ENCODE results near the gene NFASC.
A peak's percentile ranks its signal among the peaks of the same experiment; 100 is the strongest.

Gene NFASC

DNA sequence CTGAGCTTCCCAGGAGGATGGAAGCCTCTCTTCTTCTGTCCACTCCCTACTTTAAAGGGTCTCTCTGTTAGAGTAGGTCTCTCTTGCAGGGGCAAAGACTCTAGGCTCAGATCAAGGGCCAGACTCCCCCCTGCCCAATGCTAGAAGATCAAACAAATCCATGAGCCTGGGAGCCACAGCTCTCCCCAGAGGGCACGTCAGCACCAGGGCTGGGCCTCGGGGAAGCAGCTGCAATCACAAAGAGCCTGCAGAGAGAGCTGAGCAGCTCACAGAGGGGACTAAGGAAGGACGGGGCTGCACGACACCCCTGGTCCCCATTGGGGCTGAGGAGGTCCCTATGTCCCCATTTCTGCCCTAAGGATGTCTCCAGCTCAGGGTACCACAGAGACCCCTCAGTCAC is 176.2 kb downstream of the NFASC start:
- DNase-seq = no peak

DNA sequence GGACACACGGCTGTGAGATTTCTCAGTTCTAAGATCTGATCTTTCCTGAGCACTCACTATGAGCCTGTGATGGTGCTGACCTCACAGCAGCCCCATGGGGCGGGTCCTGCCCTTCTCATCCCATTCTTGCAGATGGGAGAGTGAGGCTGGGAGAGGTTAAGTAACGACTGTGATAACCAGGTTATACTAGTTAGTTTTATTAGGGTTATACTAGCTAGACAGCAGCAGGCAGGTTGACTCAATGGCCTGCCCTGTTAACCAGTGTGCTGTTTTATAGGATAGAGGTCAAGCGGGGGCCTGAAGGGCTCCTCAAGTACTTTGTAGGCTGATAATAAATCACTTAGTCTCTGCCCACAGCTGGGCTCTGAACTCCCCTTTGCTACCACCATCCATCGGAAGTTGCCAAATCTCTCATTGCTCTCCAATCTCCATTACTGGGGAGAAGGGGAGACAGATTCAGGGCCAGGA is 177.1 kb downstream of the NFASC start:
- no peak for DNase-seq

DNA sequence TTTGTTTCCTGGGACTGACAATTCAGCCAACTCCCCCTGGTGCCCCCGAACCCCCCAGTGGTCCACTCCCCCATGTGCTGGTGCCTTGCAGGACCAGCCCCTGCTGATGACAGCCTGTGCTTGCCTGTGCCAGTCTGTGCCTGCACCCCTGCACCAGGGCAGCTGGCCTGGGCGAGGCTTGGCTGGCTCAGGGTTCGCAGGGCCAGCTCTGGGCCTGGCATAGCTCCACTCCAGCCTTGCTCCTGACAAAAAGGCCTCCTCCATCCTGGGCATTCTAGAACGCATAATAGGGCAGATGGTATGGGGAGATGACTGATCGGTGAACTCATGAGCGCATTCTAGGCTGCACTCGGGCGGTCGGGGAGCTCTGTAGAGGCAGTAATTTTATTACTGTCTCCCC is 177.7 kb downstream of the NFASC start:
- no peak for DNase-seq

- DNase-seq = no peak
These were observed 178.8 kb downstream of the NFASC start for GRCh38 chr1:205049479-205049878.

DNA sequence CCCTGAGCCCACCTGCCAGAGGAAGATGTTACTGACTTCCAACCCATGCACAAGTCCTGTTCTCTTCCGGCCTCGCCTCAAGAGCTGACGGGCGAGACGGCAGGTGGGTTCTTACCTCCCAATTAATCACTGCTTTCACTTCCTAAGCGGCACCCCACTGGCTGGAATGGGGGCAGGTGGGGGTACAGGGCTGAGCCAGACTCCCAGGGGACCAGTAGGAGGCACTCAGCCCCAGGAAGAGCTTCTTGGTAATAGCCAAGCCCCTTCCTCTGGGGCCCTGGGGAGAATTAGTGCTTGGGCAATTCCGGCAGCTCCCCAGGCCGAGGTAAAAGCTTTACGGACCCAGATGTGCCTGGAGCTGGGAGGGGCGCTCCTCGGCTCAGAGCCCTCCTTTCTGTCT is 182.0 kb downstream of the NFASC start:
- no peak for DNase-seq

- no peak for DNase-seq
These were observed 182.6 kb downstream of the NFASC start for GRCh38 chr1:205053296-205053695.

- DNase-seq = no peak
These were observed 183.4 kb downstream of the NFASC start for GRCh38 chr1:205054013-205054412.

DNA sequence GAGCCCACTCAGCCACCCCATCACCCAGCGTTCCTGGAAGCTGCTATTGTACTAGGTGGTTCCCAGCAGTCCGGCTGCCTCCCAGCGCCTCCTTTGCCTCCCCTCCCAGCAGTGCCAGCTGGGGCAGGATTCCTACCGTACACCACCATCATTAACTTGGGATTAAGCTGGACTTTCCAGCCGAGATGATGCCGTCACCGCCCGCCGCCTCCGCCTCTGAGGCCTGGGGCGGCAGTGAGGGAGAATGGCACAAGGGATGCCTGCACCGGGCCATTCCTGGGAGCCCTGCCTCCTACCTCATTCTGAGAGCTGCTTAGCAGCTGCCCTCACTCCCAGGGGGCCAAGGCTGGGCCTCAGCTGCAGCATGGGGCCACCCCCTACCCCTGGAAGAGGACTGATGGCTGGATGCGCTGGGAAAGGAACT is 185.5 kb downstream of the NFASC start:
- no peak for DNase-seq

GRCh38 chr1:205056956-205057568 is 186.4 kb downstream of the NFASC start:
- DNase-seq = no peak

GRCh38 chr1:205057808-205058575 is 187.3 kb downstream of the NFASC start:
- no peak for DNase-seq

GRCh38 chr1:205058853-205059252 is 188.2 kb downstream of the NFASC start:
- no peak for DNase-seq

DNA sequence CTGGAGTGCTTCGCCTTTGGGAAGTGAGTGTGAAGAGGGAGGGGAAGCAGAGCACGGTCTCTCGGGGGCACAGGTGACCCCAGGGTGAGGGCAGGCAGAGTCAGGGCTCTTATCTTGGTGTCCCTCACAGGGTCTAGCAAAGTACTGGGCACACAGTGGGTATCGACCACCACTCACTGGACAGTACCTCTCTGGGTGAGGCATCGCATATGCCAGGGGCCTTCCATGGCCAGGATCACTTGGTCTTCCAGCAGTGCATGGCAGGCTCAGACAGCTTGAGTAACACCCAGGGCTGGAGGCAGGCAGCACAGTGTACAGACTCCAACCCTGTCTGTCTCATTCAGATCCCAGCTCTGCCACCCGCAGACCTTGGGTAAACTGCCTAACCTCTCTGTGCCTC is 189.0 kb downstream of the NFASC start:
- DNase-seq = no peak

GRCh38 chr1:205060746-205061145 is 190.1 kb downstream of the NFASC start:
- DNase-seq = no peak

DNA sequence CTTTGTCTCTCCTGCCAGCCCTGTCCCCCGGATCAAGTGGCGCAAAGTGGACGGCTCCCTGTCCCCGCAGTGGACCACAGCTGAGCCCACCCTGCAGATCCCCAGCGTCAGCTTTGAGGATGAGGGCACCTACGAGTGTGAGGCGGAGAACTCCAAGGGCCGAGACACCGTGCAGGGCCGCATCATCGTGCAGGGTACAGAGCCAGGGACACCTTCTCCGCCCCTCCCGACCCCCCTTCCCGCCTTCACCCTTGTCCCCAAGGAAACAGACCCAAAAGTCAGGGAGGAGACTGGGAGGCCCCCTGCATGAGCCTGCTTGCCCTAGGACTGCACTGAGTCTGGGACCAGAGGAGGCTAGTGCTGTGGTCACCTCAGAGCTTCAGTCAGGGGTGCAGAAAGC is 190.6 kb downstream of the NFASC start:
- no peak for DNase-seq

DNA sequence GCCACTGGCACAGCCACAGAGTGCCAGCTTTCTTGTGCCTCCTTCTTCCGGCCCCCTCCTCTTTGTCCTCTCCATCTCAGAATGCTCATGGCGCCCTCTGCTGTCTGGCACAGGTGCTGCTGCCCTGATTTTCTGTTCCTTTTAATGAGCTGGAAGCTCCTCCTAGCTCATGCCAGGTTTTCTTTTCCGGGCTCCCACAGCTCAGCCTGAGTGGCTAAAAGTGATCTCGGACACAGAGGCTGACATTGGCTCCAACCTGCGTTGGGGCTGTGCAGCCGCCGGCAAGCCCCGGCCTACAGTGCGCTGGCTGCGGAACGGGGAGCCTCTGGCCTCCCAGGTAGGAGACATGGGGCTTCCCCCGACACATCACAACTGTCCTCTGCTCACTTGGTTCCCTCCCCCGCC is 191.0 kb downstream of the NFASC start:
- peak; percentile 66 to 75 for DNase-seq

DNA sequence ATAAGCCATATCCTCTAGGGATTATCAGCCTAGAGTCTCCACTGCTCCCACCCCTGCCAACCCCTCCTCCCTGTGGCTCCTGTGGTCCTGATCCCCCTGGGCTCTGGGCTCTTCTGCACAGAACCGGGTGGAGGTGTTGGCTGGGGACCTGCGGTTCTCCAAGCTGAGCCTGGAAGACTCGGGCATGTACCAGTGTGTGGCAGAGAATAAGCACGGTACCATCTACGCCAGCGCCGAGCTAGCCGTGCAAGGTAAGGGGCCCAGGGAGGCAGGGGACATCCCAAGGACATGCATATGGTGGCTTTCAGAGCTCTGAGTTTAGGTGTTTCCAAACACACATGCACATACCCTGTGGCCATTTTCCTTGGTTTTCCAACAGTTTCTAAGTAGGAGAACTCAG is 191.7 kb downstream of the NFASC start:
- no peak for DNase-seq

- DNase-seq = no peak
These were observed 192.2 kb downstream of the NFASC start for GRCh38 chr1:205062895-205063294.

- no peak for DNase-seq
These were observed 193.6 kb downstream of the NFASC start for GRCh38 chr1:205064301-205064700.

- DNase-seq = no peak
These were observed 194.2 kb downstream of the NFASC start for GRCh38 chr1:205064741-205065316.

DNA sequence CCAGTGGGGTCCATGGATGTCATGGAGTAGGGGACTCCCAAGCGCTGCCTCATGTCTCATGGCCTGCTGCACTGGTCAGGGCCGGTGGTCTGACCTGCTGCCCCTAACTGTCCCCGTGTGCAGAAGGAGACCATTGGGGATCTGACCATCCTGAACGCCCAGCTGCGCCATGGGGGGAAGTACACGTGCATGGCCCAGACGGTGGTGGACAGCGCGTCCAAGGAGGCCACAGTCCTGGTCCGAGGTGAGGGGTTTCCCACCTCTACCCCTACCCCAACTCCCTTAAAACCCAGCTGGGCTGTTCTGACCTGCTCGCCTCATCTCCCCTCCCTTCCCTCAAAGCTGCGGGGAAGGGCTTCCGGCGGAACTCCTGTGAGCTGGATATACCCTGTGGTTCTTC is 195.0 kb downstream of the NFASC start:
- DNase-seq = no peak

DNA sequence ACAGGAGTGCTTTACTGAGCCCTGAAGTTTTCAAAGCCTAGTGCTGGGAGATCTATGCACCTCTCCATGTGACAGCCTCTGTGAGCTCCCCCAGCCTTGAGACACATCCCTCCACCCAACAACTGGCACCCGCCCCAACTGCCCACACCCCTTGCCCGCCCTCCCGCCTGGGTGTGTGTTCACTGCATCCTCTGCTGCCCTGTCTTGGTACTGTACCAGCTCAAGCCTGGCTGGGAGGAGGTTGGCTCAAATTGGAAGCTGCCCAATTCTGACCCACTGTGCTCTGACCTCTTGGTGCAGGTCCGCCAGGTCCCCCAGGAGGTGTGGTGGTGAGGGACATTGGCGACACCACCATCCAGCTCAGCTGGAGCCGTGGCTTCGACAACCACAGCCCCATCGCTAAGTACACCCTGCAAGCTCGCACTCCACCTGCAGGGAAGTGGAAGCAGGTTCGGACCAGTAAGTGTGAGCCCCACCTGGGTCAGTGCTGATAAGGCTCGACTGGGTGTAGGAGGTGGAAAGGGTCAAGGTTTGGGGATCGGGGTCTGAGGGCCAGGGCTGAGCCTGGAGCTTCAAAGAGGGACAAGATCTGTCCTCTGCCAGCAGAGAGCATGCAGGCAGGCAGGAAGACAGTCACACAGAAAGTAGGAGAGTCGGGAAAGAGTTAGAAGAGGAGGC is 195.6 kb downstream of the NFASC start:
- DNase-seq = no peak

DNA sequence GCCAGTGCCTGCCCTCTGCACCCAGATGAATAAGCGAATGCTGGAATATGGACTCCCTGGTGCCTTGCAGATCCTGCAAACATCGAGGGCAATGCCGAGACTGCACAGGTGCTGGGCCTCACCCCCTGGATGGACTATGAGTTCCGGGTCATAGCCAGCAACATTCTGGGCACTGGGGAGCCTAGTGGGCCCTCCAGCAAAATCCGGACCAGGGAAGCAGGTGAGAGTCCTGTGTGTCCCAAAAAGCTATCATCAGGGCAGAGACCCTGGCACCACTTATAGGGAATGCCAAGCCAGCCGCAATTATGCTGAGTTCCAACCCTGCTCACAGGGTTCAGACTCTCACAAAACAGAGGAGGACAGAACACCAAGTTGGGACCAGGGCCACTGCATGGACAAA is 196.4 kb downstream of the NFASC start:
- no peak for DNase-seq

DNA sequence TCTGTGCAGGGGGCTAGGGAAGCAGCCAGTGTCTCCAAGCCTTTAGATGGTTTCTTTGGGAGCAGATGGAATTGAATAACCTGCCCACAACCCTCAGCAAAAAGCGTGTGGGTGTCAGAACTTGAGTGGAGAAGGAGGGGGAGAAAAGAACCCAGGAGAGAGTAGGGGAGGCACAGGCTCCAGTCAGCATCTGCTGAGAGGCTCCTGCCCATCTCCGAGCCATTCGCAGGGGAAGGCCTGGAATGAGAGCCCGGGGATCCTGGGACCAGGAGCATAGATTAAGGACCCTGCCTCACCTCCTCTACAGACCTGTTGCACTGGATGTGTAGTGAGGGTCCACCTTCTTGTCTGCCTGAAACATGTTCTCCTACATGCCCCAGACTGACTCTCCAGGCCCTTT is 197.3 kb downstream of the NFASC start:
- no peak for DNase-seq

Data from stimulated activated CD4-positive, alpha-beta T cell treated with anti-CD3 and anti-CD28 coated beads, Interleukin-2, amount 100 ng/mL, for 48 hours (primary cell).